AG04449 (cell line): ENCODE measurements around the gene CYP11A1.

ENCODE experiments used
- CTCF ChIA-PET: fragments of 350-600 bp; formaldehyde crosslinking; extraction: SDS; loops from one replicate; lab custom pipeline; 2021; ENCODE audit warnings: antibody characterized with exemption; lab: Yijun Ruan, JAX
- POLR2A ChIA-PET: fragments of 400-600, 350-600 bp; formaldehyde crosslinking; extraction: SDS; loops from one replicate; lab custom pipeline; 2020; ENCODE audit warnings: antibody characterized with exemption, inconsistent platforms; lab: Yijun Ruan, JAX
- DNase-seq: peaks from one replicate; pipeline ENCODE4 v3.0.0-alpha.2; 2010; ENCODE audit warnings: low read depth, low spot score
- H3K4me3 ChIP-seq: 2 replicates; pipeline ENCODE4 v1.5.1; 2011; ENCODE audit warnings: low read depth, mild to moderate bottlenecking, control low read depth, low read length
- CTCF ChIP-seq: IDR thresholded peaks from one replicate; pipeline ENCODE4 v1.5.1; 2011; ENCODE audit warnings: mild to moderate bottlenecking, moderate library complexity, low read length, control low read depth, inconsistent platforms; ENCODE audit not compliant: insufficient read depth; ENCODE audit errors: missing control alignments

CYP11A1 gene

GRCh38 chr15:74350295-74351275 lies 16.9 kb downstream of the CYP11A1 start:
- no peak overlapping the region for H3K4me3 ChIP-seq
- no peak for DNase-seq
- POLR2A ChIA-PET: no interaction called here
- CTCF ChIA-PET: interaction anchor here (1.2 to 1.6 kb wide), 4 partner anchors 11 to 47 kb away, joined by 3 to 4 read pairs (median 3); no protein-coding TSS in a partner anchor
- no peak for TF ChIP-seq CTCF

DNA sequence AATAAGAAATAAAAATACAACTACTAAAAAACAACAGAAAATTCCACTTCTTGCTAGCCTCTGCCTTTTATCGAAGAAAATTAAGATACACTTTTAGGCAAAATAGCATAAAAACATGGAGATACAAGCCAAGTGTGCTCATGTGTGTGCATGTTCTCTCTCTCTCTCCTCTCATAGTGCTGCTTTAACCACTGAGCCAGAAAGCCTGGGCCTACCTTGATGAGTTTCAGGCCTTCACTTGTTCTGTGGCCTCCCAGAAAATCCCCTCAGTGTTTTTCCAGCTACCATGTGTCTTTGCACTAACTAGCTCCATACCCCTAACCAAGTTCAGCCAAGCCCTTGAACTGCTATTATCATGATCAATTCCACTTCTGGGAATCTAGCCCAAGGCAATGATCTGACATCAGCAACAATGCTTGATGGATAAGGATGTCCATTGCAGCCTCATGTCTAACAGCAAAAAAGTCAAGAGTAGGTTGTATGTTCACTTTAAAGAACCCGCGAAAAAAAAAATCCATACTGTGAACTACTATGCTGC lies 18.1 kb downstream of the CYP11A1 start:
- DNase-seq: no peak
- no peak overlapping the region for H3K4me3 ChIP-seq
- ChIA-PET POLR2A (no interaction called here), CTCF (no interaction called here)
- no peak for TF ChIP-seq CTCF

DNA sequence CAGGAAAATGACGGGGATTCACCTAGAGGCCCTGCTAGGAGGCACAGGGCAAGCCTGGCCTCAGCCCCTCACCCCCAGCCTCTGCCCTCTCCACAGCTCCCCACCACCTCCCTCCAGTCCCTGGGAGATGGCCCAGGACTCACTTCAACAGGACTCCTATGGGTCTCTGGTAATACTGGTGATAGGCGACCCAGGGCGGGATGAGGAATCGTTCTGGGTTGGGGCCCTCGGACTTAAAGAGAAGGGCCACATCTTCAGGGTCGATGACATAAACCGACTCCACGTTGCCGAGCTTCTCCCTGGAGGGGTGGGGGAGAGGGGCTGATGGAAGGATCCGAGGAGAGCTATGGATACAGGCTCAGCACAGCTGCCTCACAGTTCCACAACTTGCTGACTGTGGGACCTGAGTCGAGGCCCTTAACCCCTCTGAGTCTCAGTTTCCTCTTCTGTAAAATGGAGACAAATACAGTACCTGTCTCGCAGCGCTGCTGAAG lies 19.6 kb downstream of the CYP11A1 start:
- no peak overlapping the region for H3K4me3 ChIP-seq
- ChIA-PET CTCF (no interaction called here), POLR2A (no interaction called here)
- DNase-seq: no peak
- TF ChIP-seq CTCF: no peak

DNA sequence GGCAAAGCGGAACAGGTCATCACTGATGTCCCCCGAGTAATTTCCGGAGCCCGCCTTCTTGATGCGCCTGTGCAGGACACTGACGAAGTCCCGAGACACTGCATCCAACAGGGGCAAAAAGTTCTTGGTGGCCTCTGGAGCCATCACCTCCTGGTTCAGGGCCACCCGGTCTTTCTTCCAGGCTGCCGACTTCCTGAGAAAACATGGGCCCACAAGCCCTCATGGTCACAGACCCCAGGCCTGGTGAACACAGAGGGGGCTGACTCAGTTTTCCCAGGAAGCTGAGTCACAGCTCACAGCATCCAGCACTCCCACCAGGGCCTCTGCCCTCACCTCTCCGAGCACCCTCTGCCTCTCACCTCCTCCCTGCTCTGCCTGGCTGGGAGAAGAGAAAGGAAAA lies 22.4 kb downstream of the CYP11A1 start:
- POLR2A ChIA-PET: interaction anchor here (0.6 kb wide), 1 partner anchor 13 kb away, joined by 3 read pairs; no protein-coding TSS in a partner anchor
- DNase-seq: no peak
- CTCF ChIA-PET: interaction anchor here (1.1 to 1.7 kb wide), 3 partner anchors 23 to 291 kb away, joined by 3 to 4 read pairs (median 4); no protein-coding TSS in a partner anchor
- no peak for TF ChIP-seq CTCF
- H3K4me3 ChIP-seq: no peak overlapping the region

GRCh38 chr15:74343797-74344127 lies 23.7 kb downstream of the CYP11A1 start:
- DNase-seq: no peak
- ChIA-PET POLR2A (no interaction called here), CTCF (no interaction called here)
- no peak overlapping the region for H3K4me3 ChIP-seq
- no peak for TF ChIP-seq CTCF
